Ishikawa (cell line): ENCODE results near the gene AKR7A3.
A peak's percentile ranks its signal among the peaks of the same experiment; 100 is the strongest.

Experiments used
- CEBPB ChIP-seq: IDR thresholded peaks from 2 replicates; pipeline ENCODE4 v1.6.1; 2012
- CREB1 ChIP-seq: IDR thresholded peaks from 2 replicates; pipeline ENCODE4 v1.6.1; 2012; ENCODE audit warnings: low read depth
- EGR1 ChIP-seq: IDR thresholded peaks from 2 replicates; pipeline ENCODE4 v1.6.1; 2012
- EP300 ChIP-seq: IDR thresholded peaks from 2 replicates; pipeline ENCODE4 v1.6.1; 2012; ENCODE audit warnings: borderline replicate concordance
- FOXM1 ChIP-seq: IDR thresholded peaks from 2 replicates; pipeline ENCODE4 v1.6.1; 2012; ENCODE audit warnings: low read depth, borderline replicate concordance
- NFIC ChIP-seq: IDR thresholded peaks from 2 replicates; pipeline ENCODE4 v1.6.1; 2012
- RAD21 ChIP-seq: IDR thresholded peaks from 2 replicates; pipeline ENCODE4 v1.6.1; 2012; ENCODE audit warnings: low read depth
- TAF1 ChIP-seq: IDR thresholded peaks from 2 replicates; pipeline ENCODE4 v1.6.1; 2012; ENCODE audit warnings: low read depth, mild to moderate bottlenecking
- TCF12 ChIP-seq: IDR thresholded peaks from 2 replicates; pipeline ENCODE4 v1.6.1; 2012; ENCODE audit warnings: low read depth
- TEAD4 ChIP-seq: IDR thresholded peaks from 2 replicates; pipeline ENCODE4 v1.6.1; 2012
- YY1 ChIP-seq: IDR thresholded peaks from 2 replicates; pipeline ENCODE4 v1.6.1; 2012; ENCODE audit warnings: low read depth
- ZBTB7A ChIP-seq: IDR thresholded peaks from 2 replicates; pipeline ENCODE4 v1.6.1; 2012; ENCODE audit warnings: low read depth
- TF ChIP-seq, protein P1 (sequence below): IDR thresholded peaks from 2 replicates; pipeline ENCODE4 v1.6.1; 2012
- TF ChIP-seq, protein P2 (sequence below): IDR thresholded peaks from 2 replicates; pipeline ENCODE4 v1.6.1; 2012; ENCODE audit warnings: low read depth, mild to moderate bottlenecking
- TF ChIP-seq, protein P3 (sequence below): IDR thresholded peaks from 2 replicates; pipeline ENCODE4 v1.6.1; 2012

Gene AKR7A3

DNA sequence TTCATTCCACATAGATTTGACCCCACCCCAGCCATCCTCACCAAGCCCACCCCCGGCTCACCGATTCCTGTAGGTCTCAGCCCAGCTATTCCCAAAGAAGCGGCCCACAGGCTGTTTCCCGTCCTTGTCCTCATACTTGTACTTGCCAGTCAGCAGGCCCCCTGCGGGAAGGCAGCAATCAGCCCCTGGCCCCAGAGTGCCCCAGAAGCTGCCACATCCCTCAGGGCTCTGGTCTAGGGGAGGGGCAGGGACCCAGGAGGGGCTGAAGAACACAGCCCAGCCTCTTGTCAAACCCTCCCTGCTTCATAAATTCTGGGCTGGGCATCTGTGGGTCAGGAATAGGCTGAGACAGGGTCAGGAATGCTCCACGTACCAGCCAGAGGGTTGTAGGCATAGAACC lies 18.4 kb upstream of the AKR7A3 start:
- TF ChIP-seq, protein P1, sequence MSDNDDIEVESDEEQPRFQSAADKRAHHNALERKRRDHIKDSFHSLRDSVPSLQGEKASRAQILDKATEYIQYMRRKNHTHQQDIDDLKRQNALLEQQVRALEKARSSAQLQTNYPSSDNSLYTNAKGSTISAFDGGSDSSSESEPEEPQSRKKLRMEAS = no peak
- TF ChIP-seq RAD21 (no peak), ZBTB7A (no peak), TCF12 (no peak), EP300 (no peak), EGR1 (no peak), FOXM1 (no peak)

DNA sequence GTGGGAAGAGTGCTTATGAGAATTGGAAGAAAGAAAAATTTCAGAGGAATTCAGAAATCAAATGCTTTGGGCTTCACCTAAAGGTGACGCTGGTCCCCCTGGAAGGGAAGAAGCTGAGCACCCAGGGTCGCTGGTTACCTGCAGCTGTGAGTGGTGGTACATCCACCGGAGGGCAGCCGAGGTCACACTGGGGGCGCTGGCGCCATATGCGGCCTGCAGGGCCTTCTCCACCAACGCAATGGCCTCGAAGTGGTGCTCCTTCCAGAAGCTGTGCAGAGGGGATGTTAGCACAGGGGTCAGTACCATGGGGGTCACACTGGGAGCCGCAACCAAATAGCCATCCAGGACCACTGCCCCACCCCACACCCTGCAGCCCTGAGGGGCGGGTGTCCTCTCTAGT lies 17.3 kb upstream of the AKR7A3 start:
- TF ChIP-seq, protein P1 = no peak
- TF ChIP-seq CEBPB = no peak

DNA sequence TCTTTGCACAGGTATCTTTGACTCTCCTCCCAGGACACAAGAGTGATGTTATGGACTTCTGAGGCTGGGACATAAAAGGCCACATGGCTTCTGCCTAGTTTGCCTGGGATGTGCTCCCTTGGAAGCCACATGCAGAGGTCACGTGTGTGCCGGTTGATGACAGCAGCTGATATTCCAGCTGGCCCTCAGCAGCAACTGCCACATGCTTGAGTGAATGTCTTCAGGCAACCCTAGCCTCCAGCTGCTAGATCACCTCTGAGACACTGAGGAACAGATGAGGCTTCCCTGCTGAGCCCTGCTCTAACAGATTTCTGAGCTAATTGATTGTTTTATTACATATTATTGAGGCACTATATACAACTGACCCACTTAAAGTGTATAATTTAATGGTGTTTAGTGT lies 11.6 kb upstream of the AKR7A3 start:
- no peak for TF ChIP-seq FOXM1
- TF ChIP-seq, protein P1 = no peak
- TF ChIP-seq, protein P2, sequence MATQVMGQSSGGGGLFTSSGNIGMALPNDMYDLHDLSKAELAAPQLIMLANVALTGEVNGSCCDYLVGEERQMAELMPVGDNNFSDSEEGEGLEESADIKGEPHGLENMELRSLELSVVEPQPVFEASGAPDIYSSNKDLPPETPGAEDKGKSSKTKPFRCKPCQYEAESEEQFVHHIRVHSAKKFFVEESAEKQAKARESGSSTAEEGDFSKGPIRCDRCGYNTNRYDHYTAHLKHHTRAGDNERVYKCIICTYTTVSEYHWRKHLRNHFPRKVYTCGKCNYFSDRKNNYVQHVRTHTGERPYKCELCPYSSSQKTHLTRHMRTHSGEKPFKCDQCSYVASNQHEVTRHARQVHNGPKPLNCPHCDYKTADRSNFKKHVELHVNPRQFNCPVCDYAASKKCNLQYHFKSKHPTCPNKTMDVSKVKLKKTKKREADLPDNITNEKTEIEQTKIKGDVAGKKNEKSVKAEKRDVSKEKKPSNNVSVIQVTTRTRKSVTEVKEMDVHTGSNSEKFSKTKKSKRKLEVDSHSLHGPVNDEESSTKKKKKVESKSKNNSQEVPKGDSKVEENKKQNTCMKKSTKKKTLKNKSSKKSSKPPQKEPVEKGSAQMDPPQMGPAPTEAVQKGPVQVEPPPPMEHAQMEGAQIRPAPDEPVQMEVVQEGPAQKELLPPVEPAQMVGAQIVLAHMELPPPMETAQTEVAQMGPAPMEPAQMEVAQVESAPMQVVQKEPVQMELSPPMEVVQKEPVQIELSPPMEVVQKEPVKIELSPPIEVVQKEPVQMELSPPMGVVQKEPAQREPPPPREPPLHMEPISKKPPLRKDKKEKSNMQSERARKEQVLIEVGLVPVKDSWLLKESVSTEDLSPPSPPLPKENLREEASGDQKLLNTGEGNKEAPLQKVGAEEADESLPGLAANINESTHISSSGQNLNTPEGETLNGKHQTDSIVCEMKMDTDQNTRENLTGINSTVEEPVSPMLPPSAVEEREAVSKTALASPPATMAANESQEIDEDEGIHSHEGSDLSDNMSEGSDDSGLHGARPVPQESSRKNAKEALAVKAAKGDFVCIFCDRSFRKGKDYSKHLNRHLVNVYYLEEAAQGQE = no peak
- TF ChIP-seq, protein P3, sequence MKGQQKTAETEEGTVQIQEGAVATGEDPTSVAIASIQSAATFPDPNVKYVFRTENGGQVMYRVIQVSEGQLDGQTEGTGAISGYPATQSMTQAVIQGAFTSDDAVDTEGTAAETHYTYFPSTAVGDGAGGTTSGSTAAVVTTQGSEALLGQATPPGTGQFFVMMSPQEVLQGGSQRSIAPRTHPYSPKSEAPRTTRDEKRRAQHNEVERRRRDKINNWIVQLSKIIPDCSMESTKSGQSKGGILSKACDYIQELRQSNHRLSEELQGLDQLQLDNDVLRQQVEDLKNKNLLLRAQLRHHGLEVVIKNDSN = no peak
- TF ChIP-seq EGR1 = no peak
- TF ChIP-seq TAF1 = no peak
- TF ChIP-seq NFIC = no peak
- no peak for TF ChIP-seq CEBPB

DNA sequence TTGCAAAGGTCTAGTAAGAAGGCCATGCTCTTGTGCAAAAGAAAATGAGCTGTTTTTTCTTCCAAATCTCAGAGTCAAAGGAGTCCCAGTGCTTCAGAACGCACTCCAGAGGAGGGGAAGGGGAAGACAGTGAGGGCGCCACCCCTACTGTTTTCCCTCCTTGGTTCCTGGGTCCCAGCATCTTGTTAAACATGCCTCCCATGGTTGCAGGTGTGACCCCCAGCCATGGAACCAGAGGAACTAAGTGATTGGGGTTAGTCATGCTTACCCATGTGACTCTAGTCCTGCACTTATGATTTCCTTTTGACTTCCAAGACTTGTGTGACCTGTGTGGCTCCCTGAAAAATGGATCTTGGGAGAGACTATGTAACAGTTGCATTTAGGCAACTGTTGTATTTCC lies 6.1 kb upstream of the AKR7A3 start:
- TF ChIP-seq NFIC = no peak
- TF ChIP-seq, protein P3 = 0 out of 2 replicates have a peak, but pooled peaks have one; percentile 19

DNA sequence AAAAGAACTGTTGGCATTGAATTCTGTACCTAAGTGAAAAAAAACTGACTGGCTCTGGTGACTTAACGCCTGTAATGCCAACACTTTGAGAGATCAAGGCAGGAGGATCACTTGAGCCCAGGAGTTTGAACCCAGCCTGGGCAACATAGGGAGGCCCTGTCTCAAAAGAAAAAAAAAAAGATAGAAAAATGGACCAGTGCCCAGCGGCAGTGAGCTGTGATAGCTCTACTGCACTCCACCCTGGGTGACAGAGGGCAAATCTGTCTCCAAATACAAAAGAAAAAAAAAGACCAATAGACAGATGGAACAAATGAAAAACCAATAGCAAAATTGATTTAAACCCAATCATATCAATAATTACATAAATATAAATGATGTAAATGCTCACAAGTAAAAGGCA lies 674 bp upstream of the AKR7A3 start:
- TF ChIP-seq RAD21 (no peak), TCF12 (no peak), EP300 (no peak), EGR1 (no peak), ZBTB7A (no peak), FOXM1 (no peak), TEAD4 (no peak), YY1 (no peak)
- TF ChIP-seq, protein P3 = no peak
- TF ChIP-seq, protein P1 = no peak
- TF ChIP-seq, protein P2 = no peak

DNA sequence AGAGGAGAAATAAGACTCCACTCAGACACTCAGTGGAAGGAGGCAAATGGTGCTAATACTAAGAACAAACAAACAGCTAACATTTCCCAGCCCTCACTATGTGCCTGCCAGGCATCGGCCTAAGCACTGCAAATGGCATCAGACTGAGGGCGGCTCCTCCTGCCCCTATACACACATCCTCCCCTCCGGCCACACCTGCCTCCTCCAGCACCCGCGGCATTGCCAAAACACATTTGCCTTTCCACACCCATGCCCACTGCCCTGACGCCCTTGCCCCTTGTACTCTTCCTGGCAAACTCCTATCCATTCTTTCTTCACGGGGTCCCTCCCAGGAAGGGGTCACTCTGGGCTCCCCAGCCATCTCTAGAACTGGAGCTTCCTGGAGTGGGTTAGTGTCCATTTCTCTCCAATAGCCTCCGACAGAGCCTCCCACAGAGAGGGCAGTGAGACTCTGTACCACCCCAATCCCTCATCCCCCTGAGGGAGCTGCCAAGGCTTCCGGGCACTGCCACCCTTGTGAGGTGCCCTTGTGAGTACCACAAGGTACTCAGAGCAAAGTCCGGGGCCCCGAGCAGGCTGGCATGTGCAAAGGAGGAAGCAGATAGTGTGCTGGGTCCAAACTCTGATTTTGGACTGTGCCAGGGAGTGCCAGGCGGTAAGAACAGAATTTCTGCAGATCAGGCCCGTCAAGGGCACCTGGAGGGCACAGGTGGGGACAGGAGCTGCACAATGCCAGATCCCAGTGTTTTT lies 959 bp downstream of the AKR7A3 start:
- TF ChIP-seq, protein P3 = no peak
- TF ChIP-seq TEAD4 (no peak), RAD21 (no peak), CREB1 (no peak)
- TF ChIP-seq, protein P1 = no peak
